Thyroid gland (tissue), 4 donors: ENCODE data around the gene HS6ST3.

Experiments used
- POLR2A ChIP-seq, 2 donors: fragments of 450-650 bp; IDR thresholded peaks; one replicate each; pipeline ENCODE4 v1.6.1; 2017; ENCODE audit warnings: antibody characterized with exemption in 2 of 2, mild to moderate bottlenecking in 2 of 2, moderate library complexity in 1 of 2
- TF ChIP-seq, protein P1 (sequence below), 6 experiments: fragments of 200-600 bp in 3 of 6; fragments of 450-650 bp in 3 of 6; sonication (generic) in 3 of 6; IDR thresholded peaks; one replicate each; pipeline ENCODE4 v1.5.1; 2016 to 2019; ENCODE audit warnings: antibody characterized with exemption in 6 of 6, mild to moderate bottlenecking in 2 of 6, inconsistent platforms in 1 of 6, moderate library complexity in 1 of 6

- TF ChIP-seq, protein P1, sequence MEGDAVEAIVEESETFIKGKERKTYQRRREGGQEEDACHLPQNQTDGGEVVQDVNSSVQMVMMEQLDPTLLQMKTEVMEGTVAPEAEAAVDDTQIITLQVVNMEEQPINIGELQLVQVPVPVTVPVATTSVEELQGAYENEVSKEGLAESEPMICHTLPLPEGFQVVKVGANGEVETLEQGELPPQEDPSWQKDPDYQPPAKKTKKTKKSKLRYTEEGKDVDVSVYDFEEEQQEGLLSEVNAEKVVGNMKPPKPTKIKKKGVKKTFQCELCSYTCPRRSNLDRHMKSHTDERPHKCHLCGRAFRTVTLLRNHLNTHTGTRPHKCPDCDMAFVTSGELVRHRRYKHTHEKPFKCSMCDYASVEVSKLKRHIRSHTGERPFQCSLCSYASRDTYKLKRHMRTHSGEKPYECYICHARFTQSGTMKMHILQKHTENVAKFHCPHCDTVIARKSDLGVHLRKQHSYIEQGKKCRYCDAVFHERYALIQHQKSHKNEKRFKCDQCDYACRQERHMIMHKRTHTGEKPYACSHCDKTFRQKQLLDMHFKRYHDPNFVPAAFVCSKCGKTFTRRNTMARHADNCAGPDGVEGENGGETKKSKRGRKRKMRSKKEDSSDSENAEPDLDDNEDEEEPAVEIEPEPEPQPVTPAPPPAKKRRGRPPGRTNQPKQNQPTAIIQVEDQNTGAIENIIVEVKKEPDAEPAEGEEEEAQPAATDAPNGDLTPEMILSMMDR (IDR thresholded peaks at IDR 0.05): no peak
- no peak for TF ChIP-seq POLR2A (IDR thresholded peaks at IDR 0.05)
Measured at GRCh38 chr13:96221471-96221870, 131.6 kb downstream of the HS6ST3 start.
